ENCODE measurements around the gene CEMIP. TPM values are rescaled to one million over a fixed set of nuclear protein-coding genes. Genes with fewer than 3 reads are reported as not detected.

Gene CEMIP
- total RNA-seq, 2 donors from 2014 or later, result 2.2 TPM; not detected in 1

DNA sequence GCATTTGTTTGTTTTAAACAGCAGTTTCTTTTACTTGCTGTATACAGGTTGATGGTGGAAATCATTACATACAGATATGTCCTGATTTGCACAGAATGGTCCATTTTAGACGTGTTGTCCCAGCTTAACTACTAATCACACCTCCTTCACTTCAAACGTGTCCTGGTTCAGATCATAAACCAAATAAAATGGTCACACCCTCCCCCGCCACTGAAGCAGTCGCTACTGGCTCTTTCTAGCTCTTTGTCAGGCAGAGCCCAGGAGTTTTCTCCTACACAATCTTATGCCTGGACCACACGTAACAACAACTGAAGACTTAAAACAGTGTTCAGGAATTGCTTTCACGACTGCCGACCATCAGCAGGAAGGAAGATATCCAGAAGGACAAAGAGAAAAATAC is 136.9 kb downstream of the CEMIP start:
- H3K27ac ChIP-seq (ENCODE audit: low read depth, low read length), result no peak overlapping the region
- H3K27me3 Mint-ChIP-seq (ENCODE audit: insufficient read depth), result peaks cover 2% of the 10 kb centered on the region
- H3K9ac ChIP-seq (ENCODE audit: extremely low read depth, low read length, poor library complexity, severe bottlenecking), result no peak overlapping the region
- no peak for DNase-seq
- TF ChIP-seq CTCF (conservative IDR thresholded peaks at IDR 0.05), result no peak
- no peaks in the 10 kb centered on the region for H3K4me1 ChIP-seq (ENCODE audit: control insufficient read depth, insufficient read depth, low read length)
- no peaks in the 10 kb centered on the region for H3K9me3 Mint-ChIP-seq
- H3K4me3 Mint-ChIP-seq, result no peak overlapping the region
- no peaks in the 10 kb centered on the region for H3K36me3 ChIP-seq (ENCODE audit: control insufficient read depth, insufficient read depth, low read length)
- no peaks in the 10 kb centered on the region for H3K27me3 ChIP-seq (ENCODE audit: control insufficient read depth, insufficient read depth, low read length, poor library complexity, severe bottlenecking)
- H3K4me3 ChIP-seq (ENCODE audit: low read length), result no peak overlapping the region
- H3K36me3 Mint-ChIP-seq (ENCODE audit: low read depth), result no peaks in the 10 kb centered on the region
- H3K4me1 Mint-ChIP-seq, result peaks cover 5% of the 10 kb centered on the region
- WGBS, 2 experiments (ENCODE audit: insufficient coverage in 1 of 2, insufficient read length in 1 of 2), result 71 to 74% methylated on average over 6 to 7 of the region's 7 CpGs
- no peak overlapping the region for H3K27ac Mint-ChIP-seq
- no peaks in the 10 kb centered on the region for H3K9me3 ChIP-seq (ENCODE audit: control insufficient read depth, low read length)

- Mint-ChIP-seq H3K27me3 (ENCODE audit: insufficient read depth) (no peaks in the 10 kb centered on the region), H3K9me3 (no peaks in the 10 kb centered on the region), H3K4me1 (peaks cover 5% of the 10 kb centered on the region), H3K4me3 (no peak overlapping the region), H3K36me3 (ENCODE audit: low read depth) (no peaks in the 10 kb centered on the region), H3K27ac (no peak overlapping the region)
- H3K27me3 ChIP-seq (ENCODE audit: control insufficient read depth, insufficient read depth, low read length, poor library complexity, severe bottlenecking), result no peaks in the 10 kb centered on the region
- H3K27ac ChIP-seq (ENCODE audit: low read depth, low read length), result no peak overlapping the region
- WGBS, 2 experiments (ENCODE audit: insufficient coverage in 1 of 2, insufficient read length in 1 of 2), result 84 to 89% methylated on average over 2 to 5 of the region's 5 CpGs
- no peak overlapping the region for H3K9ac ChIP-seq (ENCODE audit: extremely low read depth, low read length, poor library complexity, severe bottlenecking)
- H3K36me3 ChIP-seq (ENCODE audit: control insufficient read depth, insufficient read depth, low read length), result no peaks in the 10 kb centered on the region
- DNase-seq, result no peak
- no peak overlapping the region for H3K4me3 ChIP-seq (ENCODE audit: low read length)
- no peak for TF ChIP-seq CTCF (conservative IDR thresholded peaks at IDR 0.05)
- no peaks in the 10 kb centered on the region for H3K9me3 ChIP-seq (ENCODE audit: control insufficient read depth, low read length)
- no peaks in the 10 kb centered on the region for H3K4me1 ChIP-seq (ENCODE audit: control insufficient read depth, insufficient read depth, low read length)
These were observed 139.1 kb downstream of the CEMIP start for GRCh38 chr15:80918196-80918783.

- H3K4me3 Mint-ChIP-seq, result no peak overlapping the region
- no peaks in the 10 kb centered on the region for H3K9me3 Mint-ChIP-seq
- no peak overlapping the region for H3K27ac ChIP-seq (ENCODE audit: low read depth, low read length)
- no peak for TF ChIP-seq CTCF (conservative IDR thresholded peaks at IDR 0.05)
- H3K9me3 ChIP-seq (ENCODE audit: control insufficient read depth, low read length), result no peaks in the 10 kb centered on the region
- H3K27me3 Mint-ChIP-seq (ENCODE audit: insufficient read depth), result no peaks in the 10 kb centered on the region
- H3K9ac ChIP-seq (ENCODE audit: extremely low read depth, low read length, poor library complexity, severe bottlenecking), result no peak overlapping the region
- no peaks in the 10 kb centered on the region for H3K4me1 ChIP-seq (ENCODE audit: control insufficient read depth, insufficient read depth, low read length)
- no peaks in the 10 kb centered on the region for H3K36me3 Mint-ChIP-seq (ENCODE audit: low read depth)
- 80 to 94% methylated on average over 1 to 5 of the region's 5 CpGs for WGBS, 2 experiments (ENCODE audit: insufficient coverage in 1 of 2, insufficient read length in 1 of 2)
- no peak overlapping the region for H3K4me3 ChIP-seq (ENCODE audit: low read length)
- peaks cover 5% of the 10 kb centered on the region for H3K4me1 Mint-ChIP-seq
- H3K27ac Mint-ChIP-seq, result no peak overlapping the region
- no peak for DNase-seq
- H3K27me3 ChIP-seq (ENCODE audit: control insufficient read depth, insufficient read depth, low read length, poor library complexity, severe bottlenecking), result no peaks in the 10 kb centered on the region
- no peaks in the 10 kb centered on the region for H3K36me3 ChIP-seq (ENCODE audit: control insufficient read depth, insufficient read depth, low read length)
These were observed 141.1 kb downstream of the CEMIP start for GRCh38 chr15:80920271-80920699.
